H1 (cell line): ENCODE data around the gene WLS. TPM values are rescaled to one million over a fixed set of nuclear protein-coding genes. Genes with fewer than 3 reads are reported as not detected.

Source experiments
- CTCF ChIA-PET: fragments of 300-600 bp; sonication (Branson Sonifier 250); formaldehyde crosslinking; loops from one replicate; lab custom pipeline; 2021; ENCODE audit not compliant: partially characterized antibody; lab: Charles Lee
- POLR2A ChIA-PET: fragments of 300-600 bp; sonication (Branson Sonifier 250); formaldehyde crosslinking; loops from one replicate; lab custom pipeline; 2021; ENCODE audit warnings: inconsistent platforms; ENCODE audit not compliant: partially characterized antibody; lab: Charles Lee
- DNase-seq, 2 experiments: peaks; one replicate each; pipeline versions ENCODE4 v3.0.0 to v3.0.0-alpha.2; 2010 to 2022; ENCODE audit warnings: low spot score in 2 of 2, low read depth in 1 of 2, mixed read lengths in 1 of 2
- FAIRE-seq: peaks from 2 replicates; lab custom pipeline; 2011; peaks lifted over from hg19 to GRCh38; lab: Jason Lieb, UNC
- H2AFZ ChIP-seq: 2 replicates; pipeline ENCODE4 v1.8.1; 2012; ENCODE audit warnings: low read length, inconsistent platforms
- H2AK5ac ChIP-seq: 2 replicates; pipeline ENCODE4 v1.6.1; 2013; ENCODE audit warnings: low read depth, low read length
- H2BK120ac ChIP-seq: replicated peaks from 2 replicates; pipeline ENCODE3; 2013; ENCODE audit warnings: low read depth, low read length, inconsistent platforms
- H2BK12ac ChIP-seq: 2 replicates; pipeline ENCODE4 v1.6.1; 2013; ENCODE audit warnings: low read depth, low read length
- H2BK15ac ChIP-seq: 2 replicates; pipeline ENCODE4 v1.6.1; 2013; ENCODE audit warnings: low read length
- H2BK20ac ChIP-seq: 2 replicates; pipeline ENCODE4 v1.6.1; 2013; ENCODE audit warnings: low read length
- H2BK5ac ChIP-seq: 2 replicates; pipeline ENCODE4 v1.6.1; 2013; ENCODE audit warnings: low read depth, low read length
- H3K14ac ChIP-seq: 2 replicates; pipeline ENCODE4 v1.6.1; 2013; ENCODE audit warnings: inconsistent platforms; ENCODE audit not compliant: insufficient read length
- H3K18ac ChIP-seq: 2 replicates; pipeline ENCODE4 v1.6.1; 2013; ENCODE audit warnings: low read length; ENCODE audit errors: extremely low read depth
- H3K23ac ChIP-seq: 2 replicates; pipeline ENCODE4 v1.6.1; 2013; ENCODE audit warnings: inconsistent platforms; ENCODE audit not compliant: insufficient read length
- H3K23me2 ChIP-seq: 2 replicates; pipeline ENCODE4 v1.6.1; 2013; ENCODE audit warnings: low read depth, low read length
- H3K27ac ChIP-seq: 2 replicates; pipeline ENCODE4 v1.6.1; 2011; ENCODE audit warnings: low read depth, low read length, inconsistent platforms
- H3K27me3 ChIP-seq, 4 experiments: replicated peaks in 1 of 4; 1 replicate in 1 of 4; 2 replicates in 3 of 4; pipeline versions ENCODE4 v1.6.1 to v1.8.1; 2011 to 2013; ENCODE audit warnings: low read length in 3 of 4, mild to moderate bottlenecking in 3 of 4, inconsistent platforms in 2 of 4, mixed read lengths in 2 of 4, moderate library complexity in 1 of 4; ENCODE audit not compliant: control insufficient read depth in 3 of 4, insufficient read depth in 3 of 4; ENCODE audit errors: extremely low read depth in 1 of 4
- H3K36me3 ChIP-seq, 4 experiments: 2 replicates each; pipeline versions ENCODE4 v1.6.1 to v1.8.1; 2011 to 2013; ENCODE audit warnings: mild to moderate bottlenecking in 4 of 4, low read length in 3 of 4, moderate library complexity in 2 of 4, control low read depth in 1 of 4, inconsistent platforms in 1 of 4; ENCODE audit not compliant: insufficient read depth in 4 of 4, control insufficient read depth in 2 of 4
- H3K4ac ChIP-seq: replicated peaks from 2 replicates; pipeline ENCODE3; 2013; ENCODE audit warnings: low read length, low read depth, mixed read lengths, inconsistent platforms; ENCODE audit not compliant: insufficient read length
- H3K4me1 ChIP-seq, 4 experiments: replicated peaks in 1 of 4; 1 replicate in 1 of 4; 2 replicates in 3 of 4; pipeline versions ENCODE4 v1.6.1 to v1.8.1; 2011 to 2013; ENCODE audit warnings: low read length in 3 of 4, inconsistent platforms in 2 of 4, mixed read lengths in 1 of 4; ENCODE audit not compliant: insufficient read depth in 4 of 4, control insufficient read depth in 3 of 4
- H3K4me2 ChIP-seq, 2 experiments: 2 replicates each; pipeline versions ENCODE4 v1.6.1 to v1.8.1; 2011 to 2013; ENCODE audit warnings: low read depth in 2 of 2, low read length in 2 of 2, control low read depth in 1 of 2, inconsistent platforms in 1 of 2, mild to moderate bottlenecking in 1 of 2; ENCODE audit not compliant: insufficient read depth in 1 of 2
- H3K4me3 ChIP-seq, 4 experiments: fragments of 200-600, 300-600 bp in 1 of 4; sonication (generic), shearing (Covaris generic), sonication (Bioruptor Twin) in 1 of 4; 2 replicates each; pipeline versions ENCODE4 v1.5.1 to v1.8.1; 2011 to 2016; ENCODE audit warnings: low read length in 4 of 4, low read depth in 3 of 4, control low read depth in 2 of 4, inconsistent platforms in 2 of 4, mild to moderate bottlenecking in 2 of 4, mixed read lengths in 1 of 4, moderate library complexity in 1 of 4; ENCODE audit not compliant: insufficient read depth in 2 of 4; ENCODE audit errors: extremely low read depth in 1 of 4
- H3K56ac ChIP-seq: replicated peaks from 2 replicates; pipeline ENCODE3; 2013; ENCODE audit warnings: low read depth, mild to moderate bottlenecking, mixed read lengths, low read length, inconsistent platforms; ENCODE audit not compliant: insufficient read length
- H3K79me1 ChIP-seq: 2 replicates; pipeline ENCODE4 v1.6.1; 2013; ENCODE audit warnings: low read depth, low read length, control low read depth
- H3K79me2 ChIP-seq, 2 experiments: 2 replicates each; pipeline versions ENCODE4 v1.6.1 to v1.8.1; 2012 to 2013; ENCODE audit warnings: low read length in 2 of 2, mild to moderate bottlenecking in 2 of 2, inconsistent platforms in 1 of 2; ENCODE audit not compliant: insufficient read depth in 2 of 2, control insufficient read depth in 1 of 2
- H3K9ac ChIP-seq, 4 experiments: replicated peaks in 1 of 4; 1 replicate in 1 of 4; 2 replicates in 3 of 4; pipeline versions ENCODE4 v1.6.1 to v1.8.1; 2011 to 2013; ENCODE audit warnings: low read depth in 3 of 4, low read length in 3 of 4, control low read depth in 2 of 4, mild to moderate bottlenecking in 2 of 4, moderate library complexity in 2 of 4, inconsistent platforms in 1 of 4; ENCODE audit errors: extremely low read depth in 1 of 4
- H3K9me3 ChIP-seq, 2 experiments: 2 replicates each; pipeline versions ENCODE4 v1.6.1 to v1.8.1; 2012 to 2013; ENCODE audit warnings: mild to moderate bottlenecking in 2 of 2, moderate library complexity in 2 of 2, control low read depth in 1 of 2, inconsistent platforms in 1 of 2, low read depth in 1 of 2, low read length in 1 of 2, mixed read lengths in 1 of 2; ENCODE audit not compliant: insufficient read depth in 2 of 2
- H4K20me1 ChIP-seq, 2 experiments: replicated peaks in 1 of 2; 2 replicates each; pipeline versions ENCODE3 to v1.8.1; 2011 to 2013; ENCODE audit warnings: inconsistent platforms in 2 of 2, low read length in 2 of 2, mild to moderate bottlenecking in 1 of 2; ENCODE audit not compliant: insufficient read depth in 2 of 2, control insufficient read depth in 1 of 2
- H4K5ac ChIP-seq: 2 replicates; pipeline ENCODE4 v1.6.1; 2013; ENCODE audit warnings: low read length, low read depth, mixed read lengths, inconsistent platforms; ENCODE audit not compliant: insufficient read length
- H4K8ac ChIP-seq: 2 replicates; pipeline ENCODE4 v1.8.0; 2013; ENCODE audit warnings: mild to moderate bottlenecking, moderate library complexity, low read length, inconsistent platforms; ENCODE audit not compliant: insufficient read depth; ENCODE audit errors: extremely low read depth
- H4K91ac ChIP-seq: replicated peaks from 2 replicates; pipeline ENCODE3; 2013; ENCODE audit warnings: low read length, mixed read lengths, inconsistent platforms; ENCODE audit not compliant: insufficient read length
- CBX8 ChIP-seq: fragments of 300-800, 300-1000 bp; sonication (generic); IDR thresholded peaks from 2 replicates; pipeline ENCODE4 v1.7.1; 2016; ENCODE audit warnings: low read depth, low read length, borderline replicate concordance
- KDM5A ChIP-seq: fragments of 200-600 bp; IDR thresholded peaks from 2 replicates; pipeline ENCODE4 v1.7.1; 2012; ENCODE audit warnings: mild to moderate bottlenecking, low read length, inconsistent platforms, mixed read lengths
- RBBP5 ChIP-seq: IDR thresholded peaks from 2 replicates; pipeline ENCODE4 v1.7.1; 2012; ENCODE audit warnings: low read depth, mild to moderate bottlenecking, inconsistent platforms, low read length, moderate library complexity, borderline replicate concordance
- TEAD4 ChIP-seq: IDR thresholded peaks from 2 replicates; pipeline ENCODE4 v1.6.1; 2012; ENCODE audit warnings: low read depth, low read length, inconsistent platforms, mixed read lengths
- WGBS, 2 experiments: shearing (Covaris generic) in 1 of 2; methylation state at CpG; one replicate each; pipeline versions ENCODE4 v1.1.6 to v1.1.7; 2013 to 2015; ENCODE audit warnings: low lambda C conversion rate in 2 of 2, mixed read lengths in 2 of 2, inconsistent platforms in 1 of 2, low coverage in 1 of 2, missing lambda C conversion rate in 1 of 2; ENCODE audit not compliant: insufficient replicate concordance in 2 of 2, insufficient coverage in 1 of 2, insufficient read length in 1 of 2; ENCODE audit errors: extremely low coverage in 1 of 2, missing lambda C conversion rate in 1 of 2; 5-methylcytosine and 5-hydroxymethylcytosine counted together
- polyA plus RNA-seq, 7 experiments: library from polyadenylated mRNA; depleted of rRNA in 3 of 7; stranded (reverse) in 5 of 7; unstranded in 2 of 7; fragments of >200 nt in 5 of 7; fragments of 200-250 nt in 2 of 7; gene quantifications; 1 replicate in 5 of 7; 2 replicates in 1 of 7; 4 replicates in 1 of 7; pipeline versions ENCODE4 v1.2.1 to v1.2.3, GENCODE V29; 2011 to 2013; ENCODE audit warnings: missing spikeins in 2 of 7, mixed read lengths in 2 of 7
- total RNA-seq: library from RNA; stranded (reverse); fragmentation: NEBNext Ultra II Directional; extraction: Animal tissue kit (Norgen Biotek cat#: 25700); gene quantifications from 2 replicates; pipeline ENCODE4 v1.2.1, GENCODE V29; 2021

Gene WLS
- total and polyA plus RNA-seq, 2 of the 8 experiments (the other 6 are each of a cell fraction or from before 2014, with no cell fraction given): 1.2 to 2.7 TPM

DNA sequence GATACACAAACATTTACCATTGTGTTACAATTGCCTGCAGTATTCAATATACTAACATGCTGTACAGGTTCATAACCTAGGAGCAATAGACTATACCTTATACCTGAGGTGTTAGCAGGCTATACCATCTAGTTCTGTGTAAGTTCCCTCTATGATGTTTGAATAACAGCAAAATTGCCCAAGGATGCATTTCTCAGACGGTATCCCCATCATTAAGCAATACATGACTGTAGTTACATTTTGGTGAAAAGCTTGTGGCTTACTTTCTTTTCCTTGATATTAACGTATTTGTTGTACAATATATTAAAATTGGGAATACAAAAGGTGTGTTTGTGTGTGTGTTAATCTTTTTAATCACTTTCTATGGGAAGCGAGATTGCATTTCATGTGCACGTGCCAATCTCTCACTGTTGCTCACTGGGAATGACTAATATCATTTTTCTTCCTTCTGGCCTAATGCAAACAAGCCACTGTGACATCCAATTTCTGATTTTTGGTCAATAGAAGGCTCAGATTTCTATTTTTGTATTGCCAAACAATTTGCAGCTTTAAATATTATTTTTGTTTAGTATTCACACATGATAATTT lies 36.7 kb upstream of the WLS start:
- POLR2A ChIA-PET: no interaction called here
- no peaks in the 10 kb centered on the region for H3K9me3 ChIP-seq

More for the DNA sequence above, 36.7 kb upstream of the WLS start:
- no peaks in the 10 kb centered on the region for H3K4me1 ChIP-seq
- H2BK15ac ChIP-seq: no peak overlapping the region
- H4K20me1 ChIP-seq: no peaks in the 10 kb centered on the region
- no peak overlapping the region for H2AK5ac ChIP-seq
- H3K27me3 ChIP-seq: peaks cover 5 to 10% (median 5%) of the 10 kb centered on the region in 4 experiments
- no peak overlapping the region for H4K5ac ChIP-seq
- no peak overlapping the region for H4K8ac ChIP-seq
- H2BK12ac ChIP-seq: no peak overlapping the region
- no peaks in the 10 kb centered on the region for H3K23me2 ChIP-seq
- H2AFZ ChIP-seq: no peak overlapping the region
- H2BK5ac ChIP-seq: no peak overlapping the region
- no peak overlapping the region for H3K18ac ChIP-seq
- H3K36me3 ChIP-seq: no peaks in the 10 kb centered on the region
- no peak overlapping the region for H3K4me3 ChIP-seq
- no peak overlapping the region for H3K56ac ChIP-seq
- no peak overlapping the region for H4K91ac ChIP-seq
- CTCF ChIA-PET: interaction anchor here (0.6 kb wide), 1 partner anchor 32 kb away, joined by 3 read pairs; no protein-coding TSS in a partner anchor
- no peak overlapping the region for H3K4me2 ChIP-seq
- no peak overlapping the region for H3K23ac ChIP-seq
- no peak overlapping the region for H3K27ac ChIP-seq
- TF ChIP-seq RBBP5 (no peak), KDM5A (no peak), CBX8 (no peak), TEAD4 (no peak)
- TF ChIP-seq, all 59 proteins: peak for 0
- DNase-seq (no peak), FAIRE-seq (no peak)
- no peak overlapping the region for H2BK20ac ChIP-seq
- WGBS, 2 experiments: 71% methylated on average over 4 of the region's 4 CpGs; no CpG with 5 or more reads in 1 of the 2 experiments
- H3K4ac ChIP-seq: no peak overlapping the region
- no peak overlapping the region for H3K9ac ChIP-seq
- no peaks in the 10 kb centered on the region for H3K79me2 ChIP-seq
- H3K79me1 ChIP-seq: no peaks in the 10 kb centered on the region
- H3K14ac ChIP-seq: no peak overlapping the region
- H2BK120ac ChIP-seq: no peak overlapping the region
